Effector memory CD8-positive, alpha-beta T cell (primary cell): Measurements from ENCODE around the gene RPTOR.

Experiments used
- ATAC-seq: fragments of 150-1000 bp; cut with Tn5 transposase; replicated peaks from 2 replicates; pipeline ENCODE4 v1.10.0; 2021; ENCODE audit warnings: mild to moderate bottlenecking, moderate library complexity
- DNase-seq, 3 experiments: peaks; one replicate each; pipeline ENCODE4 v3.0.0; 2021
- H3K27ac Mint-ChIP-seq, 2 donors: one replicate each; pipeline ENCODE4 v1.8.0; 2022; ENCODE audit warnings: mild to moderate bottlenecking in 2 of 2, mixed read lengths in 2 of 2, moderate library complexity in 2 of 2
- H3K27me3 Mint-ChIP-seq, 2 donors: one replicate each; pipeline ENCODE4 v1.8.0; 2022; ENCODE audit warnings: mixed read lengths in 2 of 2
- H3K36me3 Mint-ChIP-seq: one replicate; pipeline ENCODE4 v1.8.0; 2022; ENCODE audit warnings: mild to moderate bottlenecking, moderate library complexity, mixed read lengths; ENCODE audit not compliant: insufficient read depth
- H3K4me1 Mint-ChIP-seq, 2 donors: one replicate each; pipeline ENCODE4 v1.8.0; 2022; ENCODE audit warnings: low read depth in 2 of 2, mixed read lengths in 2 of 2
- H3K4me3 Mint-ChIP-seq, 2 donors: one replicate each; pipeline ENCODE4 v1.8.0; 2022; ENCODE audit warnings: mild to moderate bottlenecking in 2 of 2, mixed read lengths in 2 of 2, moderate library complexity in 2 of 2
- H3K9me3 Mint-ChIP-seq, 2 donors: one replicate each; pipeline ENCODE4 v1.8.0; 2022; ENCODE audit warnings: mixed read lengths in 2 of 2

Gene RPTOR

GRCh38 chr17:80821546-80821945 is 276.9 kb downstream of the RPTOR start:
- Mint-ChIP-seq H3K4me3 (no peak overlapping the region), H3K4me1 (peaks cover 10 to 19% of the 10 kb centered on the region in 2 donors), H3K27me3 (no peaks in the 10 kb centered on the region), H3K36me3 (peaks cover 9% of the 10 kb centered on the region), H3K27ac (no peak overlapping the region), H3K9me3 (no peaks in the 10 kb centered on the region)
- ATAC-seq (no peak), DNase-seq (no peak)

GRCh38 chr17:80822021-80822699 is 277.5 kb downstream of the RPTOR start:
- Mint-ChIP-seq H3K4me1 (peaks cover 7 to 16% of the 10 kb centered on the region in 2 donors), H3K9me3 (no peaks in the 10 kb centered on the region), H3K4me3 (no peak overlapping the region), H3K36me3 (peaks cover 9% of the 10 kb centered on the region), H3K27ac (no peak overlapping the region), H3K27me3 (no peaks in the 10 kb centered on the region)
- ATAC-seq (no peak), DNase-seq (no peak)

- no peak overlapping the region for H3K27ac Mint-ChIP-seq
- H3K4me1 Mint-ChIP-seq = peaks cover 0 to 12% of the 10 kb centered on the region in 2 donors
- no peak overlapping the region for H3K4me3 Mint-ChIP-seq
- ATAC-seq = no peak
- peaks cover 9% of the 10 kb centered on the region for H3K36me3 Mint-ChIP-seq
- DNase-seq = no peak
- no peaks in the 10 kb centered on the region for H3K9me3 Mint-ChIP-seq
- H3K27me3 Mint-ChIP-seq = no peaks in the 10 kb centered on the region
Measured at GRCh38 chr17:80822700-80823410, 278.2 kb downstream of the RPTOR start.

GRCh38 chr17:80824549-80825470 is 280.2 kb downstream of the RPTOR start:
- DNase-seq (no peak), ATAC-seq (no peak)
- H3K27ac Mint-ChIP-seq = no peak overlapping the region
- no peak overlapping the region for H3K4me3 Mint-ChIP-seq
- H3K9me3 Mint-ChIP-seq = no peaks in the 10 kb centered on the region
- peaks cover 9% of the 10 kb centered on the region for H3K36me3 Mint-ChIP-seq
- no peaks in the 10 kb centered on the region for H3K27me3 Mint-ChIP-seq
- peaks cover 0 to 2% of the 10 kb centered on the region in 2 donors for H3K4me1 Mint-ChIP-seq

GRCh38 chr17:80825471-80826345 is 281.1 kb downstream of the RPTOR start:
- DNase-seq = no peak
- no peak overlapping the region for H3K27ac Mint-ChIP-seq
- H3K4me1 Mint-ChIP-seq = no peaks in the 10 kb centered on the region
- H3K27me3 Mint-ChIP-seq = no peaks in the 10 kb centered on the region
- ATAC-seq = no peak
- peaks cover 9% of the 10 kb centered on the region for H3K36me3 Mint-ChIP-seq
- H3K4me3 Mint-ChIP-seq = no peak overlapping the region
- no peaks in the 10 kb centered on the region for H3K9me3 Mint-ChIP-seq

- H3K9me3 Mint-ChIP-seq = no peaks in the 10 kb centered on the region
- ATAC-seq (no peak), DNase-seq (no peak)
- no peak overlapping the region for H3K27ac Mint-ChIP-seq
- H3K4me3 Mint-ChIP-seq = no peak overlapping the region
- H3K27me3 Mint-ChIP-seq = no peaks in the 10 kb centered on the region
- H3K4me1 Mint-ChIP-seq = peaks cover 0 to under 1% of the 10 kb centered on the region in 2 donors
- peaks cover 9% of the 10 kb centered on the region for H3K36me3 Mint-ChIP-seq
Measured at GRCh38 chr17:80826346-80826954, 281.8 kb downstream of the RPTOR start.

- H3K36me3 Mint-ChIP-seq = peaks cover 7% of the 10 kb centered on the region
Measured at GRCh38 chr17:80826955-80827645, 282.5 kb downstream of the RPTOR start.

GRCh38 chr17:80827646-80828643 is 283.3 kb downstream of the RPTOR start:
- Mint-ChIP-seq H3K36me3 (peaks cover 7% of the 10 kb centered on the region), H3K27me3 (no peaks in the 10 kb centered on the region), H3K4me1 (peaks cover 13% of the 10 kb centered on the region in 2 donors), H3K27ac (no peak overlapping the region), H3K9me3 (no peaks in the 10 kb centered on the region), H3K4me3 (no peak overlapping the region)
- no peak for DNase-seq
- no peak for ATAC-seq

More at GRCh38 chr17:80826955-80827645, 282.5 kb downstream of the RPTOR start:
- no peak for ATAC-seq
- Mint-ChIP-seq H3K4me1 (peaks cover 6 to 7% of the 10 kb centered on the region in 2 donors), H3K4me3 (no peak overlapping the region), H3K27me3 (no peaks in the 10 kb centered on the region), H3K27ac (no peak overlapping the region), H3K9me3 (no peaks in the 10 kb centered on the region)
- DNase-seq = no peak

GRCh38 chr17:80829166-80829813 is 284.7 kb downstream of the RPTOR start:
- peaks cover 18 to 21% of the 10 kb centered on the region in 2 donors for H3K4me1 Mint-ChIP-seq
- peaks cover 11% of the 10 kb centered on the region for H3K36me3 Mint-ChIP-seq
- no peaks in the 10 kb centered on the region for H3K9me3 Mint-ChIP-seq

GRCh38 chr17:80830020-80830780 is 285.6 kb downstream of the RPTOR start:
- no peak for DNase-seq
- ATAC-seq = no peak
- Mint-ChIP-seq H3K4me1 (peaks cover 18 to 21% of the 10 kb centered on the region in 2 donors), H3K36me3 (peaks cover 13% of the 10 kb centered on the region), H3K27me3 (no peaks in the 10 kb centered on the region), H3K4me3 (peak overlapping the region in 1 of 2 donors; percentile 10), H3K27ac (peak overlapping the region; percentile 91 to 94), H3K9me3 (no peaks in the 10 kb centered on the region)

More at GRCh38 chr17:80829166-80829813, 284.7 kb downstream of the RPTOR start:
- ATAC-seq = no peak
- peak overlapping the region in 1 of 2 donors; percentile 94 for H3K27ac Mint-ChIP-seq
- H3K27me3 Mint-ChIP-seq = no peaks in the 10 kb centered on the region
- no peak overlapping the region for H3K4me3 Mint-ChIP-seq
- DNase-seq = no peak
